Natural killer cell (primary cell): ENCODE results near the gene ST8SIA1. TPM values are rescaled to one million over a fixed set of nuclear protein-coding genes. Genes with fewer than 3 reads are reported as not detected.

ENCODE experiments used
- ATAC-seq, 3 donors: fragments of 150-1000 bp in 2 of 3; fragments of 200-7000 bp in 1 of 3; cut with Tn5 transposase; 1 replicate in 1 of 3; 2 replicates in 2 of 3; pipeline ENCODE4 v1.10.0; 2021; ENCODE audit warnings: mild to moderate bottlenecking in 2 of 3, moderate library complexity in 2 of 3
- DNase-seq, 2 donors: peaks; one replicate each; pipeline versions ENCODE4 v3.0.0 to v3.0.0-alpha.2; 2013 to 2021; ENCODE audit warnings: mixed read lengths in 1 of 2
- H3K27ac ChIP-seq: one replicate; pipeline ENCODE4 v1.5.1; 2013; ENCODE audit warnings: mild to moderate bottlenecking, low read length
- H3K27me3 ChIP-seq: one replicate; pipeline ENCODE4 v1.6.1; 2013; ENCODE audit warnings: low read length; ENCODE audit not compliant: control insufficient read depth, insufficient read depth
- H3K36me3 ChIP-seq: one replicate; pipeline ENCODE4 v1.6.1; 2013; ENCODE audit warnings: low read length; ENCODE audit not compliant: control insufficient read depth, insufficient read depth
- H3K4me1 ChIP-seq: one replicate; pipeline ENCODE4 v1.6.1; 2013; ENCODE audit warnings: low read length; ENCODE audit not compliant: control insufficient read depth, insufficient read depth
- H3K4me3 ChIP-seq: one replicate; pipeline ENCODE4 v1.5.1; 2013; ENCODE audit warnings: low read length
- H3K9me3 ChIP-seq: one replicate; pipeline ENCODE4 v1.6.1; 2013; ENCODE audit warnings: low read length; ENCODE audit not compliant: control insufficient read depth, insufficient read depth
- H3K27ac Mint-ChIP-seq, 2 donors: one replicate each; pipeline ENCODE4 v1.8.0; 2022; ENCODE audit warnings: mild to moderate bottlenecking in 2 of 2, mixed read lengths in 2 of 2, moderate library complexity in 1 of 2
- H3K27me3 Mint-ChIP-seq, 2 donors: one replicate each; pipeline ENCODE4 v1.8.0; 2022; ENCODE audit warnings: low read depth in 2 of 2, mixed read lengths in 2 of 2
- H3K36me3 Mint-ChIP-seq: one replicate; pipeline ENCODE4 v1.8.0; 2022; ENCODE audit warnings: mixed read lengths
- H3K4me1 Mint-ChIP-seq, 2 donors: one replicate each; pipeline ENCODE4 v1.8.0; 2022; ENCODE audit warnings: mixed read lengths in 2 of 2
- H3K4me3 Mint-ChIP-seq: one replicate; pipeline ENCODE4 v1.8.0; 2022; ENCODE audit warnings: mild to moderate bottlenecking, moderate library complexity, mixed read lengths
- H3K9me3 Mint-ChIP-seq, 2 donors: one replicate each; pipeline ENCODE4 v1.8.0; 2022; ENCODE audit warnings: mixed read lengths in 2 of 2
- WGBS: methylation state at CpG from one replicate; pipeline ENCODE4 v1.1.7; 2013; ENCODE audit warnings: missing lambda C conversion rate; ENCODE audit not compliant: insufficient coverage; 5-methylcytosine and 5-hydroxymethylcytosine counted together
- intact Hi-C: fragments of 100-400 bp; cut with micrococcal nuclease; formaldehyde crosslinking; loops from one replicate; pipeline ENCODE4 v1.14.2; 2022
- total RNA-seq, 4 donors: library from RNA; stranded (reverse); fragments of 120-200 nt in 1 of 4; gene quantifications; one replicate each; pipeline versions ENCODE4 v1.2.3 to v1.2.4, GENCODE V29; 2013 to 2022
- TF ChIP-seq, protein P1 (sequence below): fragments of 200-600 bp; IDR thresholded peaks from one replicate; pipeline ENCODE4 v1.8.0; 2022; ENCODE audit warnings: antibody characterized with exemption

The ST8SIA1 gene
- total RNA-seq, 3 donors from 2014 or later (not counting 1 experiment from before 2014, with no cell fraction given) = 0.60 to 0.79 TPM; not detected in 1

GRCh38 chr12:22275843-22276242 lies 58.7 kb downstream of the ST8SIA1 start:
- no peaks in the 10 kb centered on the region for H3K9me3 ChIP-seq
- Mint-ChIP-seq H3K27ac (no peak overlapping the region), H3K9me3 (no peaks in the 10 kb centered on the region), H3K27me3 (peaks cover 14 to 54% of the 10 kb centered on the region in 2 donors), H3K36me3 (no peaks in the 10 kb centered on the region), H3K4me1 (no peaks in the 10 kb centered on the region), H3K4me3 (no peak overlapping the region)
- DNase-seq (no peak), ATAC-seq (no peak)
- intact Hi-C loops = no loop called here
- WGBS = 86% methylated on average over 2 of the region's 2 CpGs
- TF ChIP-seq, protein P1, sequence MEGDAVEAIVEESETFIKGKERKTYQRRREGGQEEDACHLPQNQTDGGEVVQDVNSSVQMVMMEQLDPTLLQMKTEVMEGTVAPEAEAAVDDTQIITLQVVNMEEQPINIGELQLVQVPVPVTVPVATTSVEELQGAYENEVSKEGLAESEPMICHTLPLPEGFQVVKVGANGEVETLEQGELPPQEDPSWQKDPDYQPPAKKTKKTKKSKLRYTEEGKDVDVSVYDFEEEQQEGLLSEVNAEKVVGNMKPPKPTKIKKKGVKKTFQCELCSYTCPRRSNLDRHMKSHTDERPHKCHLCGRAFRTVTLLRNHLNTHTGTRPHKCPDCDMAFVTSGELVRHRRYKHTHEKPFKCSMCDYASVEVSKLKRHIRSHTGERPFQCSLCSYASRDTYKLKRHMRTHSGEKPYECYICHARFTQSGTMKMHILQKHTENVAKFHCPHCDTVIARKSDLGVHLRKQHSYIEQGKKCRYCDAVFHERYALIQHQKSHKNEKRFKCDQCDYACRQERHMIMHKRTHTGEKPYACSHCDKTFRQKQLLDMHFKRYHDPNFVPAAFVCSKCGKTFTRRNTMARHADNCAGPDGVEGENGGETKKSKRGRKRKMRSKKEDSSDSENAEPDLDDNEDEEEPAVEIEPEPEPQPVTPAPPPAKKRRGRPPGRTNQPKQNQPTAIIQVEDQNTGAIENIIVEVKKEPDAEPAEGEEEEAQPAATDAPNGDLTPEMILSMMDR = no peak
- no peak overlapping the region for H3K4me3 ChIP-seq
- no peak overlapping the region for H3K27ac ChIP-seq
- no peaks in the 10 kb centered on the region for H3K4me1 ChIP-seq
- H3K27me3 ChIP-seq = no peaks in the 10 kb centered on the region
- no peaks in the 10 kb centered on the region for H3K36me3 ChIP-seq

GRCh38 chr12:22272335-22273151 lies 62.0 kb downstream of the ST8SIA1 start:
- intact Hi-C loops = no loop called here
- TF ChIP-seq, protein P1 = no peak
- H3K4me1 ChIP-seq = no peaks in the 10 kb centered on the region
- H3K27ac Mint-ChIP-seq = no peak overlapping the region
- no peaks in the 10 kb centered on the region for H3K9me3 Mint-ChIP-seq
- no peaks in the 10 kb centered on the region for H3K27me3 ChIP-seq
- peaks cover 12 to 43% of the 10 kb centered on the region in 2 donors for H3K27me3 Mint-ChIP-seq
- peaks cover 6% of the 10 kb centered on the region in 2 donors for H3K4me1 Mint-ChIP-seq
- no peak overlapping the region for H3K4me3 Mint-ChIP-seq
- 90% methylated on average over 11 of the region's 11 CpGs for WGBS
- no peaks in the 10 kb centered on the region for H3K36me3 Mint-ChIP-seq
- DNase-seq = no peak
- no peak overlapping the region for H3K27ac ChIP-seq
- no peak overlapping the region for H3K4me3 ChIP-seq
- ATAC-seq = no peak
- H3K36me3 ChIP-seq = no peaks in the 10 kb centered on the region
- H3K9me3 ChIP-seq = no peaks in the 10 kb centered on the region

GRCh38 chr12:22271023-22271422 lies 63.5 kb downstream of the ST8SIA1 start:
- Histone ChIP-seq H3K36me3 (no peaks in the 10 kb centered on the region), H3K4me3 (no peak overlapping the region), H3K4me1 (no peaks in the 10 kb centered on the region), H3K27ac (no peak overlapping the region), H3K27me3 (no peaks in the 10 kb centered on the region), H3K9me3 (no peaks in the 10 kb centered on the region)
- Mint-ChIP-seq H3K36me3 (no peaks in the 10 kb centered on the region), H3K4me1 (peaks cover 6% of the 10 kb centered on the region in 2 donors), H3K4me3 (no peak overlapping the region), H3K9me3 (no peaks in the 10 kb centered on the region), H3K27me3 (peaks cover 14 to 45% of the 10 kb centered on the region in 2 donors), H3K27ac (no peak overlapping the region)
- no peak for ATAC-seq
- intact Hi-C loops = no loop called here
- DNase-seq = no peak
- TF ChIP-seq, protein P1 = no peak
- WGBS = 92% methylated on average over 2 of the region's 2 CpGs

GRCh38 chr12:22268973-22269372 lies 65.5 kb downstream of the ST8SIA1 start:
- intact Hi-C loops = no loop called here
- Histone ChIP-seq H3K27ac (no peak overlapping the region), H3K27me3 (no peaks in the 10 kb centered on the region), H3K9me3 (no peaks in the 10 kb centered on the region), H3K36me3 (no peaks in the 10 kb centered on the region), H3K4me3 (no peak overlapping the region), H3K4me1 (no peaks in the 10 kb centered on the region)
- H3K4me1 Mint-ChIP-seq = peaks cover 6% of the 10 kb centered on the region in 2 donors
- no peaks in the 10 kb centered on the region for H3K9me3 Mint-ChIP-seq
- H3K27me3 Mint-ChIP-seq = peaks cover 17 to 43% of the 10 kb centered on the region in 2 donors
- TF ChIP-seq, protein P1 = no peak
- H3K27ac Mint-ChIP-seq = no peak overlapping the region
- no peak for DNase-seq
- ATAC-seq = no peak
- no peaks in the 10 kb centered on the region for H3K36me3 Mint-ChIP-seq
- H3K4me3 Mint-ChIP-seq = no peak overlapping the region
